ENCODE results near the gene CACTIN.
"Not testable (repeated sequence)": the region's sequence is repeated elsewhere in the genome, so short reads cannot be mapped to it uniquely, and the experiment has no call there.

The CACTIN gene

DNA sequence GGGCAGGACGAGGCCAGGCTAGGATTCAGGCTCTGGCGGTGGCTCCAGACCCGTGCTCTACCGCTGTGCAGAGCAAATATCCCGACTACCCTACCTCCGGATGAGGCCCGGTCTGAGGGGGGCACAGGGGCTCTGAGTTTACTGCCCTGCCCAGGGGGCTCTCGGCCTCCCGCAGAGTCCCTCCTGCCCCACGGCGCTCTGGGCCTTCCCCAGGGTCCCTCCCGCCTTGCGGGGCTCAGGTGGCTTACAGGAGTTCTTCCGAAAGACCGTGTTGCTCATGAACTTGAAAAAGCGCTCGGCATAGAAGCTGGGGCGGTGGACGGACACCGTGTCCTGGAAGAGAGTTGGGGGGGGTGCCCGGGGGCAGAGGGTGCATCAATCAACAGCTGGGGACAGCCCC lies 19.1 kb upstream of the CACTIN start:
- no peak for DNase-seq

DNA sequence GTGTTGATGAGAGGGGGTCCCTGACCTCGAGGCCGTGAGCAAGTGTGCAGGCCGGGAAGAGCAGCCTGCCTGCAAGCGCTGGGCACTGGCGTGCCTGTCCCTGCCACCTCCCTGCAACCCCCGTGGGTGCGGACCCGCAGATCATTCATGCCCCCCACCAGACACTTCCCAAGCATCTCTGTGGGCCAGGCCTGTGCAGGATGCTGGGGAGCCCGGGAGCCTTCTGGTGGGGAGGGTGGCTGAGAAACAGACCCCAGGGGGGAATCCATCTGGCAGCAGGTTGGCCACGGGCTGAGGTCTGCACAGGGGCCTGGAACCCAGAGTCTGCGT lies 18.4 kb upstream of the CACTIN start:
- no peak for DNase-seq

DNA sequence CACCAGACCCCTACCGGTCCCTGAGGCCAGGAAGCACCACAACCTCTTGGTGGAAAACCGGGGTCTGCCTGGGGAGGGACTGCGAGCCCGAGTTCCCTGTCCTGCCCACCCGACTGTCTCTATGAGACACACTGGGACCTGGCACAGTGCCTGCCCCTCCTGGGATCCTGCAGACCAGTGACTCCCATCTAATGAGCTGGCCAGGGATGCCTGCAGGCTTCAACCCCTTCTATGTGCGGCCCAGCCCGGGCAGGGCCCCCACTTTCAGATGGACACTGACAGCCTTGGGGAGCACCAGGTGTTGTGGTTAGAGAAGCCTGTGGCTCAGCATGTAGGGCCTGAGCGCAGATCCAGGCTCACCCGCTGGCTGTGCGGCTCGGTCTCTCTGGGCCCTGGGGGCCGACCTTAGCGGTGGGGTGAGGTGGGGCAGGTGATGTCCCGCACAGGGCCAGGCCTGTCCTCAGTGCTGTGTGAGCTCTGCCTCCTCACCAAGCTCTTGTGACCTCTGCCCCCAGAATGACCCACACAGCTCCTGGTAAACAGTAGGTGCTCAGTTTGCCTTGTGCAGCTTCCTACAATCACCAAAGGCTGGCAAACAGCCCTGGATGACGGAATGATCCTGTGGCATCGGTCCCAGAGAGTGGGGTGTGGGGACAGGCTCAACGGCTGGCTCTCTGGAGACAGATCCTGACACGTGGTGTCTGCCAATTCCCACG lies 17.9 kb upstream of the CACTIN start:
- peak; percentile 35 to 65 for DNase-seq

DNA sequence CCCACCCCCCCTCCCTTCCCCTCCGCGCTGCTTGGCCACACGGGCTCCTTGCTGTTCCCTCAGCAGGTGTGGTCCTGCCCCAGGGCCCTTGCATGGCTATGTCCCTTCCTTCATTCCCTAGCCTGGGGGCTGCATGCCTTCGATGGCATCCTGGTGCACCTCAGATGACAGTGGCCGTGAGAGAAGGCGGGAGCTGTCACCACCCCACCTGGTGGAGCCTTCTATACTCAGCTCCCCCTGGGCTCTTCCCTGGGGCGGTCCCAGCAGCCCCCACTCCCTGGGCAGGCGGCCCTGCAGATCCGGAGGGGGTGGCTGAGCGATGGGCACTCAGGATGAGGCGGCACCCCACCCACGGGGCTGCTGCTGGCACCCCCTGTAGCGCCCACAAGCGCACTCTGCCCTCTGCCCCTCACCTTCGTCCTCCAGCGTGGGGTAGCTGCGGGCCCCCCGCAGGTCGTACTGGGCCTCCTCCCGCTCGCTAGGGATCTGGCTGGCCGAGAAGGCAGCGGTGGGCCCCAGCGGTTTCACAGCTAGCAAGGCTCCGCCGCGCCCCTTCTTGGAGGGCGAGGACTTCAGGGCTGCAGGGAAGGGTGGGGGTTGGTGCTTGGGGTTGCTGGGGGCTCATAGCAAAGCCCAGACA lies 17.2 kb upstream of the CACTIN start:
- DNase-seq = no peak

DNA sequence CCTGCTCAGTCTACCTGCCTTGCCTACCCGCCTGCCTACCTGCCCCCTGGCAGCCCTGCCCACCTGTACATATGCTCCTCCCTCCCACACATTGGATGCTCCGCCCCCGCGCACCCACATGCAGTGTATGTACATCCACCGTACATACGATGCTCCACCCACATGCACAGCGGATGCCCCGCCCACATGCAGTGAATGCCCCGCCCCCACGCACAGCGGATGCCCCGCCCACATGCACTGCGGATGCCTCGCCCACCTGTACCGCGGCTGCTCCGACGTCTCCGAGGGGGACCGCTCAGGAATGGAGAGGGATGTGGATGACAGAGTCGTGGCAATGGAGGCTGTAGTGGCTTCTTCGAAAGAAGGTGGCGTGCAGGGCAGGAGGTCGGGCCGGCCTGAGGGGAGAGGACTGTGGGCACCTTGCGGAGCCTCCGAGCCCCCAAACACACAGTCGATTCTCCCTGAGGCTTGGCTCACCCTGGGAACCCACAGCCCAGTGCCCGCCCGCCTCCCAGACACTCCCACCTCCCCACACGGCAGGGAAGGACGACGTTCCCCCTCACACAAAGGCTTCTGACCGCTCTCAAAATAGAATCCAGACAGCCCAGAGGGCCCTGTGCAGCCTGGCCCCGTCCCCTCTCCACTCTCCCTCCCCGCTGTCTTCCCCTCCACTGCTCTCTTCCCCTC lies 16.5 kb upstream of the CACTIN start:
- DNase-seq = no peak

DNA sequence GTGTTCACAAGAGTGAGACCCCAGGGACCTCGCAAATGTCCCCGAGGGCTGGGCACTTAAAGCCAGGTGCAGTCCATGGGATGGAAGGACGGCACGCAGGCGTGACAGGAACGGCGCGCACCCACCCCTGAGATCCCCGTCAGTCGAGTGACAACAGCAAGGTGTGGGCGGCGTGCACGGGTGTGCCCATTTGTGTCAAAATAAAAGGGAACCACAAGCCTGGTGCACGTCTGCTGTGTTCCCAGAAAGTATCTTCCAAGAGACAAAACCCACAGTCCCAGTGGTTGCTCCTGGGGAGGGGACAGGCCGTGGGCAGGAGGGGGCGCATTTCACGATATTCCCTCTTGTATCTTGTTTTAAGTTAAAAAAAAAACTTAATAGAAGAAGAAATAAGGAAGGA lies 15.7 kb upstream of the CACTIN start:
- no peak for DNase-seq

DNA sequence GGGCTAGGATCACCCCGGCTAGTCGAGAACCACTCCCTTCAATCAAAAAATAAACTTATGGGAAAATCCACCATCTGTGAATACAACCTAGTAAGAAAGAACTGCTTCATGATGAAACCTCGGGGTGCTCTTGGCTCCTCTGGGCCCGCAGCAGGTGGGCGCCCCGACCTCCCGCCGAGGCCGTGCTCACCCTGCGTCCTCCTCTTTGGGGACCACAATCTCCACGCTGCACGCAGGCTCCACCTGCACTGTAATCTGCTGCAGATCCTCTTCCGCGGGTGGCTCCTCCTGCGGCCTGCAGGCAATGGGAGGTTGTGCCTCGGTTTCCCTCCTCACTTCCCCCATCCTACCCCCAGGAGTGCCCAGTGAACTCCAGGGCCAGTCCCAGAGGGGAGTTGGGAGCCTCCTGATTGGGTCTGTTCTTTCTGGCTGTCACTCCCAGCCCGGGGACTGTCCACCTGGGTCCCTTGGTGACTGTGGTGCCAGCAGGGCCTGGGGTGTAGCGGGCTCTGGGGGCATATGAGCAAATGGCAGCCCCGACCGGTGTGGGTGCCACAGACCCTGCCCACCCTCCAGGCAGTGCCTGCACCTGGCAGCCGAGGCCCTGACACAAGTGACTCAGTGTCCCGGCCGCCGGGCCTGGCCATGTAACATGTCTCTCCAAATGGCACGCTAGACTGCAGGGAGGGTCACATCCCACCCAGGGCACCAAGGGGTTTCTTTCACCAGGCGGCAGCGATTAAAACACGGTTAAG lies 15.1 kb upstream of the CACTIN start:
- DNase-seq = no peak

DNA sequence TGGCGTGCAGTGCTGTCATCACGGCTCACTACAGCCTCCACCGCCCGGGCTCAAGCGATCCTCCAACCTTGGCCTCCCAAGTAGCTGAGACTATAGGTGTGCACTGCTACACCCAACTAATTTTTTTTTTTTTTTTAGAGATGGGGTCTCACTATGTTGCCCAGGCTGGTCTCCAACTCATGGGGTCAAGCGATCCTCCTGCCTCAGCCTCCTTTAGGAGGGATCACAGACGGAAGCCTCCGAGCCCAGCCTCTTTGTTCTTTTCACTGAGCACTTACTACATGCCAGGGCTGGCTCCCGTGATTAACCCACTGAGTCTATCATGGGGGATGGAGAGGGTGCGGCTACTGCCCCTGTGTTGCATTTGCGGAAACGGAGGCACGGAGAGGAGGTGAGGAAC lies 12.9 kb upstream of the CACTIN start:
- no peak for DNase-seq

DNA sequence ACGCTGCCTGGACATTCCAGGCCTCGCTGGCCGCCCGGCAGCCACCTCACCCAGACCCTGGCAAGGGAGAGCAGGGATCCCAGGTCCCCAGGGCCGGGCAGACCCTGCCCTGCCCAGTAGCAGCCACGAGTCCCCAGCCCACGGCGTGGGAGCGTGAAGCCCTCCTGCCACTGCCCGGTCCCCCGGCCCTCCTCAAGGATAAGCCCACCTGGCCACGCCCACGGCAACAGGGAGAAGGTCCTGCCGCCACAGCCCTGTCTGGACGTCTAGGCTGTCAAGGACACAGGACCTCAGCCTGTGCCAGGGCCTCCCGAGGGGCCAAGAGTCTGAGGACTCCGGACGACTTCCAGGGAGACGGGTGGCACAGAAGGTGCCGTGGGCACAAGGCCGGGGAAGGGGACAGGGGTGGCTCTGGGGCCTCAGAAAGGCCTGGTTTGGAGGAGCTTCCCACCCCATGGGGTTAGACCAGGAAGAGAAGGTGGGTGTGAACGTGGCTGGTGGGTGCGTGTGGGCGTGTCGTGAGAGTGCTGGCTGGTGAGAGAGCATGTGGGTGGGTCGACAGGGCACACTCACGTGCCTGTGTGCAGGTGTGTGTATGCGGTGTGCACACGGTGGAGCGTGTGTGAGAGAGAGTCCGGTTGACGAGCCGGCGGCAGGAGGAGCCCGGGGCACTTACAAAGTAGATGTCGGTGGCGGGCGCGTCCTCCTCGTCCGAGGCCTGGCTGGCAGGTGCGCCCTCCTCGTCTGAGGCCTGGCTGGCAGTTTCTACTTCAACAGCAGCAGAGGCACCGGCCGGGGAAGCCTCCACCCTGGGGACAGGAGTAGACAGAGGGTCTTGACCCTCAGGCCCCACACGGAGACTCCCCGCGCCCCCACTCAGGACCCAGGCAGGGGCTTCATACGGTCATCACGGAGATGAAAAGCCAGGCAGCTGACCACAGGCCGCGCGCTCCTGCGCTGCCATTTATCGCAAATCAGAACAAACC lies 11.9 kb upstream of the CACTIN start:
- no peak for DNase-seq

DNA sequence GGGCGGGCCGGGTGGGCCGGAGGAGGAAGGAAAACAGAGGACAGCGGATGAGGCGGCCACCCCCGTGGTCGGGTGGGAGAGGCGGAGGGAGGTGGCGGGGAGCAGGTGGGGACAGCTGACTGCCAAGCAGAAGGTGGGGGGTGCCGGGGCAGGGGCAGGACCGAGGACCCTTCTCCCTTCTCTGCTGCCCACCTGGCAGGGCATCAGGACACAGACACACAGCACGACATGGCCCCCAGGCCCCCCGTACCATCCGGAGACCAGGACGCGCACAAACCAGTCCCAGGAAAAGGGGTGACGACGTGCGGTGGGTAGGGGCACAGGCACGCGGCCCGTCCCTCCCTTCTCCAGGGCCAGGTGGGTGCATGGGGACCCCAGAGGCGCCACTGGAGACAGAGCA lies 11.0 kb upstream of the CACTIN start:
- no peak for DNase-seq

DNA sequence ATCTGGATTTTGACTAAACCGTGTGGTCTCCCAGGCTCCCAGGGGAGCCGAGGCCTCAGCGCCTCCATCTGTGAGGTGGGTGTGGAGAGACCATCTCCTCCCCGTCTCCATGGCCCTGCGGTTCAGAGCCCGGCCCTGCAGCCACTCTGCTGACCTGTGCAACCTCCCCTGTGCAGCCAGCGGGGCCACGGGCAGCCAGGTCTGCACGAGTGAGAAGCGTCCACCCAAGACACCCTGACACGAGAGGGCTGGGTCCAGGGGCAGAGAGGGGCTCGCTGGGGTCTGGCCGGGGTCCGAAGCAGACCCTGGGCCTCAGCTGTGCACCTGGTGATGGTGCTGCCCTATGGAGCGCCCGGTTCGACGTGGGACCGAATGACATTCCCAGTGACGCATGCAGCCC lies 10.4 kb upstream of the CACTIN start:
- DNase-seq = no peak

DNA sequence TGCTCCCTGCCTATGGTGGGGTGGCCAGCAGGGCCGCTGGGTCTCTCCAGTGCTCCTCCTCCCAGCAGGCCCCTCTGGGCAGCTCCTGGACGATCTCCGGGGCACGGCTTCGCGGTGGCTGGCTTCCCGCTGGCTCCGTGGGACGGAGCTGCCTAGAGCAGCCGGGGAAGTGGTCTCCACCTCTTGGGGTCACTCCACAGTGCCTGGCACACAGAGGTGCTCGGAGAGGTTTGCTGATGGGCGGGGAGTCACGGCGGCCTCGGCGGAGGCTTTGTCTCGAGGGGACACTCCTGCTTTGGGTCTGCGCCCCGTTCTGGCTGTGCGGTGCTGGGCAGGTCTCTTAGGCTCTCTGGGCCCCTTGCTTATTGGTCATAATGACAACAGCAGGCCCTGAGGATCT lies 9.9 kb upstream of the CACTIN start:
- no peak for DNase-seq

DNA sequence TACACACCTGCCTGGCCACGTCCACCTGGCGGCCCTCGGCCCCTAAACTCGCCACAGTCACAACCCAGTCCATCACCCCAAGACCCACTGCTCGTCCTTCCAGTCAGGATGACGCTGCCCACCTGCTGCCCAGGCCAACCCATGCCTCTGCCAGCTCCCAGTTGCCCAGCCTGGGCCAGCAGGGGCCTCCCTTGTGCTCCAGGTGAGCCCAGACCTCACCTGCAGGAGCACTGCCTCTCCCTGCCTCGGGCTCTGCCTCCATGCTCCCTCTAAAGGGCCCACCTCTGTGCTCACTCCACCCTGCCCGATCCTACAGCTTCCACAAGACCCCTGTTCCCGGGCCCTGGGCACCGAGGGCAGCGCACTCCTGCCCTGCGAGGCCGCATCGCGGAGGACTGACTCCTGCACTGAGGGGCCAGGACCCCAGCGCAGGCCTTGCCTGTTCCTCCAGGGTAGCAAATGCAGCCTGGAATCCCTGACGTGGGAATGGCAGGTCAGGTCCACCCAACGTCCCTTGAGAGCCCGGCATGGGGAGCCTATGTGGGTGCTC lies 8.0 kb upstream of the CACTIN start:
- DNase-seq = no peak

DNA sequence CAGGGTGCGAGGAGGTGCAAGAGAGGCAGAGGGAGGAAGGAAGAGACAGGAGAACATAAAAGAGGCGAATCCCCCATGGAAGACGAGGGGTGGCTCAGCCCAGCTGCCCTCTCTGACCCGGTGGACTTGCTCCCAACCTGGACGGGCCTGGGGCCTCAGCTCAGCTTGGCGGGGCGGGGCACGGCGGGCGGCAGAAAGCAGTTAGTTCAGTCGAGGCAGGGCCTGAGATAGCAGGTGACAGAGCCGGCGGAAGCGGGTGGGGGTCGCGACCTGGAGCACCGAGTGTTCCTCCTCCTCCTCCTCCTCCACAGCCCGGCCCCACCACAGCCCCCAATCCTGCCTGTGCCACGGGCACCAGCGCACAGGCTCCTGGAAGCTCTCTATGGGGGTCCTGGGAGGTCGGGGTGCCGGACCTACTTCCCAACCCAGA lies 7.0 kb upstream of the CACTIN start:
- no peak for DNase-seq

DNA sequence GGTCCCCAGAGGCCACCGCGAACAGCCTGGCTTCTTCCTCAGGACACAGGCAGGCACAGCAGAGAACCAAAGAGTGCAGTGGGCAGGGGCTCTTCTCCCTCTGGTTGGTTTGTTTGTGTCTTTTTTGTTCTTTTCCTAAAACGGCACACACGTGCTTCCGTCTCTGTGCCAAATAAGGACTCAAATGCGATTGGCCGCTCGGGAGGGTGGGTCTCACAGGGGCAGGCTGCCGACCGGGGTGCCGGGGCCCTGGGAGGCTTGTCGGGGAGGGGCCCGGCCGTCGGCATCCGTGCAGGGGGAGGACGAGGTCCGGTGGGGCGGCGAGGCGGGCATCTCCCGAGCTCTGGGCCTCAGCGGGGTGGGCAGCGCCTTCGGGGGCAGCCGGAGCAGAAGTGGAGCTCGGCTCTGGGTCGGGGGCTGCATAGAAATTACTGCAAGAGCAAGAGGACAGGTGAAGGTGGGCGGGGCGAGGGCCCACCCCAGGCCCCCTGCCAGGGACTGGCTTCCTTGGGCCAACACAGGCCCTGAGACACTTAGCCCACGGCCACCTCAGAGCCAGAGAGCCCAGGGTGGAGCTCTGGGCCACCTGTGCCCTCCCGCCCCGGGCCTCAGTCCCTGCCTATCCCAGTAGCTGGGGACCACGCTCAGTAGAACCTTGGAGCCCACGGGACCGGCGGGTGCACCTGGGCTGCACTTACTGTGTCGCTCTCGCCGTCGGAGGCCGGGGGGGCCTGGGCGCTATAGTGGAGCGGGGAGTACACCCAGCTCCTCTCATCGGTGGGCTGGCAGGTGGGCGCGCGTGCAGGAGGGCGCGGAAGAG lies 6.4 kb upstream of the CACTIN start:
- DNase-seq = no peak

DNA sequence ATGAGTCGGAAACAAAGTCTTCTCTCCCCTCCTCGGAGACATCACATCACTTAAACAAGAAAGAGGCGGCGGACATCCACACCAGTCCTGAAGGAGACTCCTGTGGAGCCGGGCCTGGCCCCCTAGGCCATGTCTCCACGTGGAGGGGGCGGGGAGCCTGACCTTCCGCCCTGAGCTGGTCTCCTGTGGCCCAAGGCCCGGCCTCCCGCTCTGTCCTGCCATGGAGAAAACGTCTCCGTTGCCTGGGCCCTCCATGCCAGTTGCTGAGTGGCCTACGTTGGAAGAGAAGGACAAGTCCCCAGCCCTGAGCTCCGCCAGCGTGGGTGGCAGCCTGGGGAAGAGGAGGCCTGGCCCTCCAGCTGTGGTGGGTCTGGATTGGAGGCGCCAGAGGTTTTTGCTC lies 5.5 kb upstream of the CACTIN start:
- DNase-seq = no peak

DNA sequence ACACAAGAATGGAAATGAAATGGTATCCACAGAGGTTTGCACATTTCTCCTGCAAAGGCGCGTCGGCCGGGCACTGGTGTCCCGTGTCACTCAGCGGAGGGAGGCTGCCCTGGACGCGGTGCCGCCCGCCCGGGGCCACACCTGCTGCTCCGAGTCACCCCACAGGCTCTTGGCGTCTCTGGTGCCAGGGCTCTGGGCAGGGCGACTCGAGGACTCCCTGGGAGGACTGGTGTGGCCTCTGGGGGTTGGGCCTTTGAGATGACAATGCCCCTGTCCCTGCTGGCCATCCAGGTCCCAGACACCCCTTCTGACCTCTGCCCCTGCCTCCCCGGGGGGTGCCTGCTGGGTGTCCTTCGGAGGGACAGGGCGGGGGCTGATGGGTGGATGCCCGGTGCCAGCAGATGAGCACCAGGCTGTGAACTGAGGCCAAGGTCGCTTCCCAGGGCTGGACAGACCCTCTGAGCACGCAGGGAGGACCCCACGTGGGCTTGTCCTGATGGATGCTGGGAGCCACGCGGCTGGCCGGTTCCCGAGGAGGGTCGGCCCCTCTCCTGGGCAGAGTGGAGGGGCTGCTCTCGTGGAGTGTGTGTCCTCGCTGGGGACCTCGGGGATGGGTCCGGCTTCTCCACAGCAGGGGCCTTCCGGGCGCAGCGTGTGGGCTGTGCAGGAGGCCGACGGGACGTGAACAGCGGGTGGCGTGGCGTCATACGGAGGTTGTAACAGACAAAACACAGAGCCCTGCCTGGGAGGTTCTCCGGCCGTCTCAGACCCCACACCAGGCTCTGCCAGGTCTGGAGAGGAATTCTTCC lies 4.7 kb upstream of the CACTIN start:
- no peak for DNase-seq

DNA sequence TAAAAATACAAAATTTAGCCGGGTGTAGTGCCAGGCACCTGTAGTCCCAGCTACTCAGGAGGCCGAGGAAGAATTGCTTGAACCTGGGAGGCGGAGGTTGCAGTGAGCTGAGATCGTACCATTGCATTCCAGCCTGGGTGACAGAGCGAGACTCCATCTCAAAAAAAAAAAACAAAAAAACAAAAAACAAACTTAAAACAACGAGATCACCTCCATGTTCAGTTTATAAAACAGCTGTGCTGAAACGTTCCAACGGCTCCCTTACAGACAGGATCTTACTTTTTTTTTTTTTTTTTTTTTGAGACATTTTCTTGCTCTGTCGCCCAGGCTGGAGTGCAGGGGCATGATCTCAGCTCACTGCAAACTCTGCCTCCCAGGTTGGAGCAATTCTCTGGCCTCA lies 2.2 kb upstream of the CACTIN start:
- DNase-seq = not testable (repeated sequence)

DNA sequence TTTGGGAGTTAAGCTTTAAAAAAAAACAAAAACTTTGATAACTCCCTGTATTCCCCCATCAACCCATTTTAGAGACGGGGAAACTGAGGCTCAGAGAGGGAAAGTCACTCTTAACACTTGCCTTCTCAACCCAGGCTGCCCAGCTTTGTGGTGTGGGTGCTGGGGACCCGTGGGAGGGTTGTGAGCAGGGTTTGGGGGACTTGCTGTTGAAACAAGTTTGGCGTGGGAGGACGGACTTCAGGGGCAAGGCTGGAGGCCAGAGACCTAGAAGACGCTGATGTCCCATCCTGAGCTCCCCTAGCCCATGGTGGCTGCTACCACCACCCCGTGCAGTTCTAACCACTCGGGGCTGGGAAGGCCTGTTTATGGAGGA lies 747 bp upstream of the CACTIN start:
- DNase-seq = no peak

DNA sequence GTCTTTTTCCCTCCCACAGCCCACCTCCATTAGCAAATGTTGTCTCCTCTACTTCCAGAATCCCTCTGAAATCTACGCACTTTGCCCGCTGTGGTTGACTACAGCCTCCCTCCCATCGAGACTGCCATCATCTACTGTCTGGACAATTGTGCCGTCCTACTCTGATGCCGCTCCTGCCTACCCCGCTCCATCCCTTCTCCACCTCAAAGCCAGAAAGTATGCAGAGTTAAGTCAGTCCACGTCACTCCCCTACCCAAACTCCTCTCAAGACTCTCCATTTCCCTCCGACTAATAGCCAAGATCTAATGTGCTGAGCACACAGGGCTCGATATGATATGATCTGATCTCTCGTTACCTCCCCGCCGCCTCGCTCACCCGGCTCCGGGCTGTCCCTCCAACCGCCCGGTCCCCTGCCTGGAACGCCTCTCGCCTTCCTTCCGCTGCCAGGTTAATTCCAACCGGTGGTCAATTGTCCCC lies 556 bp downstream of the CACTIN start:
- no peak for DNase-seq

All from NCI-H446 (cell line).